Smooth muscle cell (in vitro differentiated cells): ENCODE measurements around the gene NR4A3. TPM values are rescaled to one million over a fixed set of nuclear protein-coding genes. Genes with fewer than 3 reads are reported as not detected.
A peak's percentile ranks its signal among the peaks of the same experiment; 100 is the strongest.

Experiments
- DNase-seq: peaks from one replicate; lab custom pipeline; 2025; ENCODE audit not compliant: unreplicated experiment; lab: John Stamatoyannopoulos, UW
- H2AFZ ChIP-seq: fragments of 200-600 bp; sonication (generic); 2 replicates; pipeline ENCODE4 v1.6.0; 2016; ENCODE audit warnings: antibody characterized with exemption, low read depth, mild to moderate bottlenecking
- H3F3A ChIP-seq: fragments of 200-600 bp; sonication (generic); 2 replicates; pipeline ENCODE4 v1.6.0; 2017; ENCODE audit warnings: antibody characterized with exemption, low read depth
- H3K27ac ChIP-seq: fragments of 200-600 bp; sonication (generic); 2 replicates; pipeline ENCODE4 v1.5.1; 2016; ENCODE audit warnings: low read depth, mild to moderate bottlenecking
- H3K27me3 ChIP-seq: fragments of 200-600 bp; sonication (generic); 2 replicates; pipeline ENCODE4 v1.6.1; 2016; ENCODE audit warnings: low read depth, mild to moderate bottlenecking
- H3K36me3 ChIP-seq: fragments of 200-600 bp; sonication (generic); 2 replicates; pipeline ENCODE4 v1.5.1; 2016; ENCODE audit warnings: low read depth
- H3K4me1 ChIP-seq: fragments of 200-600 bp; sonication (generic); 2 replicates; pipeline ENCODE4 v1.5.1; 2016; ENCODE audit warnings: low read depth
- H3K4me2 ChIP-seq: fragments of 200-600 bp; sonication (generic); 2 replicates; pipeline ENCODE4 v1.6.0; 2016; ENCODE audit warnings: mild to moderate bottlenecking
- H3K4me3 ChIP-seq: fragments of 200-600 bp; sonication (generic); 2 replicates; pipeline ENCODE4 v1.5.1; 2016; ENCODE audit warnings: mild to moderate bottlenecking
- H3K79me2 ChIP-seq: fragments of 200-600 bp; sonication (generic); 2 replicates; pipeline ENCODE4 v1.6.0; 2016; ENCODE audit warnings: low read depth, mild to moderate bottlenecking
- H3K9ac ChIP-seq: fragments of 200-600 bp; sonication (generic); 2 replicates; pipeline ENCODE4 v1.6.0; 2016; ENCODE audit warnings: low read depth
- H3K9me3 ChIP-seq: fragments of 200-600 bp; sonication (generic); replicated peaks from 2 replicates; pipeline ENCODE4 v1.5.1; 2016; ENCODE audit warnings: low read depth
- H4K20me1 ChIP-seq: fragments of 200-600 bp; sonication (generic); 2 replicates; pipeline ENCODE4 v1.6.0; 2016; ENCODE audit warnings: low read depth
- WGBS: methylation state at CpG from one replicate; pipeline ENCODE4 v1.1.7; 2016; ENCODE audit warnings: low lambda C conversion rate; 5-methylcytosine and 5-hydroxymethylcytosine counted together
- polyA plus RNA-seq: library from polyadenylated mRNA; unstranded; fragments of >200 nt; fragmentation: Nextera tagmentation; extraction: Ambion mirVana; gene quantifications from 2 replicates; pipeline ENCODE4 v1.2.1, GENCODE V29; 2016
- total RNA-seq: library from RNA; depleted of rRNA; stranded (reverse); fragments of >200 nt; gene quantifications from 2 replicates; pipeline ENCODE4 v1.2.3, GENCODE V29; 2014
- TF ChIP-seq, protein P1 (sequence below): fragments of 200-600 bp; sonication (generic); IDR thresholded peaks from 2 replicates; pipeline ENCODE4 v1.5.1; 2017; ENCODE audit warnings: borderline replicate concordance, mild to moderate bottlenecking, antibody characterized with exemption; ENCODE audit not compliant: insufficient read depth, poor library complexity, severe bottlenecking

Gene NR4A3
- total and polyA plus RNA-seq, 2 experiments from 2014 or later: 7.8 to 23.5 TPM

GRCh38 chr9:99822806-99823591, 1.3 kb downstream of the NR4A3 start:
- H3K27ac ChIP-seq: no peak overlapping the region
- H4K20me1 ChIP-seq: peaks cover 41% of the 10 kb centered on the region
- DNase-seq: no peak
- peak overlapping the region; percentile 83 for H3K4me3 ChIP-seq
- WGBS: 2% methylated on average over 40 of the region's 40 CpGs
- peaks cover 9% of the 10 kb centered on the region for H3F3A ChIP-seq
- H3K27me3 ChIP-seq: peaks cover 44% of the 10 kb centered on the region
- peak overlapping the region; percentile 92 for H3K4me2 ChIP-seq
- peaks cover 17% of the 10 kb centered on the region for H3K4me1 ChIP-seq
- peak overlapping the region; percentile 86 for H3K9ac ChIP-seq
- H3K79me2 ChIP-seq: no peaks in the 10 kb centered on the region
- H2AFZ ChIP-seq: no peak overlapping the region
- TF ChIP-seq, protein P1, sequence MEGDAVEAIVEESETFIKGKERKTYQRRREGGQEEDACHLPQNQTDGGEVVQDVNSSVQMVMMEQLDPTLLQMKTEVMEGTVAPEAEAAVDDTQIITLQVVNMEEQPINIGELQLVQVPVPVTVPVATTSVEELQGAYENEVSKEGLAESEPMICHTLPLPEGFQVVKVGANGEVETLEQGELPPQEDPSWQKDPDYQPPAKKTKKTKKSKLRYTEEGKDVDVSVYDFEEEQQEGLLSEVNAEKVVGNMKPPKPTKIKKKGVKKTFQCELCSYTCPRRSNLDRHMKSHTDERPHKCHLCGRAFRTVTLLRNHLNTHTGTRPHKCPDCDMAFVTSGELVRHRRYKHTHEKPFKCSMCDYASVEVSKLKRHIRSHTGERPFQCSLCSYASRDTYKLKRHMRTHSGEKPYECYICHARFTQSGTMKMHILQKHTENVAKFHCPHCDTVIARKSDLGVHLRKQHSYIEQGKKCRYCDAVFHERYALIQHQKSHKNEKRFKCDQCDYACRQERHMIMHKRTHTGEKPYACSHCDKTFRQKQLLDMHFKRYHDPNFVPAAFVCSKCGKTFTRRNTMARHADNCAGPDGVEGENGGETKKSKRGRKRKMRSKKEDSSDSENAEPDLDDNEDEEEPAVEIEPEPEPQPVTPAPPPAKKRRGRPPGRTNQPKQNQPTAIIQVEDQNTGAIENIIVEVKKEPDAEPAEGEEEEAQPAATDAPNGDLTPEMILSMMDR: no peak
- no peaks in the 10 kb centered on the region for H3K9me3 ChIP-seq
- H3K36me3 ChIP-seq: no peaks in the 10 kb centered on the region

- Histone ChIP-seq H3K36me3 (no peaks in the 10 kb centered on the region), H3K4me1 (peaks cover 10% of the 10 kb centered on the region), H3F3A (peaks cover 3% of the 10 kb centered on the region), H3K9me3 (no peaks in the 10 kb centered on the region), H3K9ac (peak overlapping the region; percentile 86), H3K4me2 (peak overlapping the region; percentile 92), H4K20me1 (peaks cover 41% of the 10 kb centered on the region), H3K4me3 (peak overlapping the region; percentile 83), H3K27me3 (peaks cover 52% of the 10 kb centered on the region), H3K79me2 (no peaks in the 10 kb centered on the region), H2AFZ (no peak overlapping the region), H3K27ac (no peak overlapping the region)
- TF ChIP-seq, protein P1: no peak
- 2% methylated on average over 44 of the region's 47 CpGs for WGBS
- no peak for DNase-seq
These were observed 2.1 kb downstream of the NR4A3 start for GRCh38 chr9:99823681-99824377.

DNA sequence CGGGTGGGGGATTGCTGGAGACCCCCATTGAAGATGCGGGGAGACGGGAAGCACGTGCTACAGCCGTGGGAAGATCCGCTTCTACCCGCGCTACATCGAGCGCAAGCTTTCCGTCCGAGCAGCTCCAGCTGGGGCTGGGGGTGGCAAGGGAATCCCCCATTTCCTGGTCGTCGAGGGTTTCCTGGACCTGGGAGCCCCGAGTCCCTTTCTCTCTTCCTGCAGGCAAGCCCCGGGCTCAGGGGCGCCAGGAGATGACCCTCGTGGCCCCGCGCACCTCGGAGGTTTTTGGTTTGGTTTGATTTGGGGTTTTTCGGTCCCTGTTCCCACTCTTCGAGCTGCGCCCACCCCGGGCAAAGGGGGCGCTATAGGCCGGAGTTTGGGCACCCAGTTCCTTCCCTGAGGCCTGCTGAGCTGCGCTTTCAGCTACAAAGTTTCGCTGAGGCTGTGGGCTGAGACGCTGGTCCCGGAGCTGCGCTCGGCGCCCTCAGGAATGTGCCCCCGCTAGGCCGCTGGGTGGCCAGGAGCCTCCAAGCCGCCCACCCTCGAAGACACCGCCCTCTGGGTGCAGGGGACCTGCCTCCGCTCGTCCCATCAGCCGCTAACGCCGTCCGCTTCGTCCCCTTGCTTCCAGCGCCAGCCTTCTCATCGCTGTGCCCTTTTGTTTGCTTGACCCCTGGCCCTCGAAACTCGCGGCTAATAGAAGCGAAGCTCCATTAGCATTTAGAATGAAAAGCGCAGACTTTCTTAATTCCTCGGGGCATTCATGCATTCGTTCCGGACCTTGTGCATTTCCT, 2.9 kb downstream of the NR4A3 start:
- DNase-seq: no peak
- Histone ChIP-seq H3K4me3 (peak overlapping the region; percentile 83), H3K79me2 (no peaks in the 10 kb centered on the region), H4K20me1 (peaks cover 41% of the 10 kb centered on the region), H3K9me3 (no peaks in the 10 kb centered on the region), H3K27me3 (peaks cover 59% of the 10 kb centered on the region), H3K9ac (no peak overlapping the region), H3K27ac (no peak overlapping the region), H3K36me3 (no peaks in the 10 kb centered on the region), H3F3A (no peaks in the 10 kb centered on the region), H2AFZ (no peak overlapping the region), H3K4me2 (peak overlapping the region; percentile 92), H3K4me1 (peaks cover 8% of the 10 kb centered on the region)
- TF ChIP-seq, protein P1: peak; percentile 55
- 2% methylated on average over 54 of the region's 56 CpGs for WGBS
